C4-2B (cell line): Measurements from ENCODE around the gene ATP6V0C.
A peak's percentile ranks its signal among the peaks of the same experiment; 100 is the strongest.
"Not testable (repeated sequence)": the region's sequence is repeated elsewhere in the genome, so short reads cannot be mapped to it uniquely, and the experiment has no call there.

Experiments
- H3K27ac ChIP-seq: fragments of 450-650 bp; 2 replicates; pipeline ENCODE4 v1.5.1; 2017
- ZFX ChIP-seq: fragments of 450-650 bp; IDR thresholded peaks from 2 replicates; pipeline ENCODE4 v1.6.1; 2017
- TF ChIP-seq, protein P1 (sequence below): fragments of 450-650 bp; conservative IDR thresholded peaks from 2 replicates; pipeline ENCODE4 v1.5.1; 2017; ENCODE audit warnings: mild to moderate bottlenecking

ATP6V0C gene

DNA sequence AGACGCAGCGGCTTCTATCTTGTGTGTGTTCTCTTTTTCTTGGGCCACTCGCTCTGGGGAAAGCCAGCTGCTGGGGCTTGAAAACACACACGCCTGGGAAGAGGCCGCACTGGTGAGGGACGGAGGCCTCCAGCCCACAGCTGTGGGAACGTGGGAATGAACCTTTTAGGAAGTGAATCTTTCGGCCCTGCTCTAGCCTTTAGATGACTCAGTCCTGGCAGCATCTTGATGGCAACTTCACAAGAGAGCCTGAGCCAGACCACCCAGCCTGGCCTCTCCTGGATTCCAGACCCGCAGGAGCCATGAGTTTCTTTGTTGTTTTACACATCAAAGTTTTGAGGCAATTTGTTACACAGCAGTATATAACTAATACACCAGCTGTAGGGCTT, 21.9 kb downstream of the ATP6V0C start:
- H3K27ac ChIP-seq = no peak overlapping the region; the same call in 1 of the 2 replicates
- TF ChIP-seq, protein P1, sequence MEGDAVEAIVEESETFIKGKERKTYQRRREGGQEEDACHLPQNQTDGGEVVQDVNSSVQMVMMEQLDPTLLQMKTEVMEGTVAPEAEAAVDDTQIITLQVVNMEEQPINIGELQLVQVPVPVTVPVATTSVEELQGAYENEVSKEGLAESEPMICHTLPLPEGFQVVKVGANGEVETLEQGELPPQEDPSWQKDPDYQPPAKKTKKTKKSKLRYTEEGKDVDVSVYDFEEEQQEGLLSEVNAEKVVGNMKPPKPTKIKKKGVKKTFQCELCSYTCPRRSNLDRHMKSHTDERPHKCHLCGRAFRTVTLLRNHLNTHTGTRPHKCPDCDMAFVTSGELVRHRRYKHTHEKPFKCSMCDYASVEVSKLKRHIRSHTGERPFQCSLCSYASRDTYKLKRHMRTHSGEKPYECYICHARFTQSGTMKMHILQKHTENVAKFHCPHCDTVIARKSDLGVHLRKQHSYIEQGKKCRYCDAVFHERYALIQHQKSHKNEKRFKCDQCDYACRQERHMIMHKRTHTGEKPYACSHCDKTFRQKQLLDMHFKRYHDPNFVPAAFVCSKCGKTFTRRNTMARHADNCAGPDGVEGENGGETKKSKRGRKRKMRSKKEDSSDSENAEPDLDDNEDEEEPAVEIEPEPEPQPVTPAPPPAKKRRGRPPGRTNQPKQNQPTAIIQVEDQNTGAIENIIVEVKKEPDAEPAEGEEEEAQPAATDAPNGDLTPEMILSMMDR = no peak
- no peak for TF ChIP-seq ZFX

- H3K27ac ChIP-seq = peak within 1 kb of the TSS; percentile 73
- TF ChIP-seq ZFX = peak; percentile 51; the same call in 1 of the 2 replicates
- TF ChIP-seq, protein P1 = no peak
Measured at GRCh38 chr16:2537451-2538379, 24.0 kb downstream of the ATP6V0C start, which contains the start of gene PDPK1. PDPK1 (plus strand) TSS chr16:2538021; CDS start chr16:2538113, 92 bp downstream.

- H3K27ac ChIP-seq = peak overlapping the region; percentile 73
Measured at GRCh38 chr16:2539192-2539844, 25.6 kb downstream of the ATP6V0C start.

- not testable (repeated sequence) for H3K27ac ChIP-seq
Measured at GRCh38 chr16:2539845-2540458, 26.2 kb downstream of the ATP6V0C start.

GRCh38 chr16:2540912-2541311, 27.2 kb downstream of the ATP6V0C start:
- not testable (repeated sequence) for H3K27ac ChIP-seq

- not testable (repeated sequence) for H3K27ac ChIP-seq
Measured at GRCh38 chr16:2541409-2541808, 27.7 kb downstream of the ATP6V0C start.

DNA sequence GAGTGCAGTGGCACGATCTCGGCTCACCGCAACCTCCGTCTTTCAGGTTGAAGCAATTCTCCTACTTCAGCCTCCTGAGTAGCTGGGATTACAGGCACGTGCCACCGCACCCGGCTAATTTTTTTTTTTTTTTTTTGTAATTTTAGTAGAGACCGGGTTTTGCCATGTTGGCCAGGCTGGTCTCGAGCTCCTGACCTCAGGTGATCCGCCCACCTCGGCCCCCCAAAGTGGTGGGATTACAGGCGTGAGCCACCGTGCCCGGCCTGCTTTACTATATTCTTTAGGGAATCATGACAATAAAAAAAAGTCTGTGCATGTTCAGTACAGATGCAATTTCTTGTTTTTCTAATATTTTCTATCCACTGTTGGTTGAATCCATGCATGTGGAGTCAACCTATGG, 30.0 kb downstream of the ATP6V0C start:
- H3K27ac ChIP-seq = not testable (repeated sequence)

GRCh38 chr16:2550283-2550878, 36.6 kb downstream of the ATP6V0C start:
- not testable (repeated sequence) for H3K27ac ChIP-seq

GRCh38 chr16:2551420-2551889, 37.7 kb downstream of the ATP6V0C start:
- peak overlapping the region; percentile 44 for H3K27ac ChIP-seq
- TF ChIP-seq, protein P1 = peak; percentile 46

- H3K27ac ChIP-seq = not testable (repeated sequence)
Measured at GRCh38 chr16:2554709-2555425, 41.1 kb downstream of the ATP6V0C start.

DNA sequence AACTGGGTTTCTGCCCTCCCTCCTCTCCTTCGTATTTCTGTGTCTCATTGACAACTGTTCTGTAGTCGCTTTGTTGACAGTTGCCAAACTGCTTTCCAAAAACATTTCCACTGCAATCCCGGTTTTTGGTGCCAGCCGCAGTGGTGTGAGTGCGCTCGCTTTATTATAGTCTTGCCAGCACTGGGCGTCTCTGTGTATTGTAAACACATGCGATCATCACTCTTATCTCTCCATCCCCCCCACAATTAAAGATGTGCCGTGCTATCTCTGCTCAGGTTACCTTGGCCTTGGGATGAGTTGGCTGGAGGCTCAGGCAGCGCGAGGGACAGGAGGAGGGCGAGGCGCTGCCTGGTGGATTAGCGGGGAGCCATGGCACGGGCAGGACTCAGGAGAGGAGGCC, 43.4 kb downstream of the ATP6V0C start:
- H3K27ac ChIP-seq = not testable (repeated sequence)

DNA sequence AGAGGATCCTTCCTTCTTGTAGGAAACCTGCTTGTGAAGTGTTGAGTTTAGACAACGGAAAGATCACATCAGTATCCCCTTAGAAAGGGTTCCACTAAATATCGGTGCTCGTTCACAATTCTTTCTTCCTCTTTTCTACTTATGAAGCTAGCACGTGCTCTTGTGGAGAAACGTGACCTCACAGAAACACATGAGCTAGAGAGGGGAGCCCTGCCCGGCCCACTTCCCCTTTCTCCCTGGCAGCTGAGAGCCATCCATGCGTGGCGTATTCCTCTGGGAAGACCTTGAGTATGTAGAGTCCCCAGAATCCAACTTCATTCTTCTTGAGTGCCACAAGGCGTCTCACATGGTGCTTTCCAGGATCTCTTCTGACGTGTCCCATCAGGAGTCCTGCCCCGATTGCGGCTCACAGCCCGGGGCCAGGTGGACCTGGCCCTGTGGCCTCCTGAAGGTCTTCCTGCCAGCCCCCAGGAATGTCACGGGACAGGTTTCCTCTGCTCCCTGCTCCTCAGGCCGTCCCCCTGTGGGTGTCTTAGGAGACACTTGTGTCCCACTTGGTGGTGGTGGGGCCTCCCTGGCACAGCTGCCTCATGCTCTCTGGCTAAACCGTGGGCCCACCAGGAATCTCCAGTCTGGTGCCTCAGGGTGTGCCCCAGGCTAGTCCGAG, 46.5 kb downstream of the ATP6V0C start:
- not testable (repeated sequence) for H3K27ac ChIP-seq

DNA sequence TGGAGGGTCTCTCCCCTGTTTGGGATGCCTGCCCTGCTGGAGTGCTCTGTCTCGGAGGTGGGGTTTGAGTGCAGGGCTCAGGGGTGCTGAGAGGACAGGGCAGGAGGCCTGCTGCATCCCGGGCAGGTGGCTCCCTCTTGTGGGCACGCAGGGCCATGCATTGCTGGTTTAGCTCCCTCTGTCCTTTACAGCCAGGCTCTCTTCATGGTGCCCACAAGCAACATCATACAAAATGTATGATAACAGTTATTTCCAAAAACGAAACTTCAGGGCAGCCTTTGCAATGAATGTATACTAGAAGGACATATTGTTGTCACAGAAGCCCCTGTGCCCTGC, 47.0 kb downstream of the ATP6V0C start:
- H3K27ac ChIP-seq = not testable (repeated sequence)

DNA sequence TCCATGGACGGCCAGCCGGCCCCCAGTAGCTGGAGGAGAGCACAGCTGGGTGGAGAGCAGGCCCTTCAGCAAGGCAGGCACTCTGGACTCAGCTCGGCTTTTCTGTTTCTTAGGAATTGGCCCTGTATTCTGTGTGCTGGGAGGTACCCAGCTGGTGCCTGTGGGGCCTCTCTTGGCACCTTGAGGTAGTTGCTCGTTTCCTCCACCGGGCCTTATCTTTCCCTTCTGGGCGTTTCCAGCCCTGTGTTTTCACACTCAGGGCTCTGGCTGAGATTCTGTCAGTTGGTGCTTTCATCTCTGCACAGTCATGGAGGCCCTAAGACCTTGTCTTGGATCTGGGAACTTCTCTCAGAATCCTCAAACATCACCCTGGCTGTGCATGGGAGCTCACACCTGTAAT, 53.8 kb downstream of the ATP6V0C start:
- H3K27ac ChIP-seq = not testable (repeated sequence)

DNA sequence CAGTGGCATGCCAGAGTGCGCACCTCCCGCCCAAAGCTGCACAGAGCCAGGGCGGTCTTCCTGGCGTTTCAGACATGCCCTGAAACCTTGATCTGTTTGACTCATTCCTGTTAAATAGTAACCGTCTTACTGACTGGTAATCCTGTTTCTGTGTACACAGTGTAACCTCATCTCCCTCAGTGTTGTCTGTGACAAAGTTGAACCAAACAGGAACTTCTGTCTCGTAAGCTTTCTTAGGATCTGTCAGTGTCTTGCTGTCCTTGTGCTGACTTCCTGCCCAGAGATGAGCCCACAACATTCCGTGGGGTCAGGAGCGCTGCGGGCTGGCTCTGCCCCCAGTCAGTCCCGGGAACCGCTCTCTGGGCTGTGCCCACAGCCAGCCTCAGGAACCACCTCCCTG, 54.8 kb downstream of the ATP6V0C start:
- not testable (repeated sequence) for H3K27ac ChIP-seq
